HepG2 (cell line): ENCODE measurements around the gene RPS6KA2. TPM values are rescaled to one million over a fixed set of nuclear protein-coding genes. Genes with fewer than 3 reads are reported as not detected.

ENCODE experiments used
- ATF1 ChIP-seq: IDR thresholded peaks from 2 replicates; pipeline ENCODE4 v1.6.1; 2016; ENCODE audit warnings: mild to moderate bottlenecking, control low read depth
- CEBPG ChIP-seq: IDR thresholded peaks from 2 replicates; pipeline ENCODE4 v1.6.1; 2016
- GPN1 ChIP-seq: sonication (generic); formaldehyde crosslinking; IDR thresholded peaks from 2 replicates; pipeline ENCODE4 v1.5.1; 2020; ENCODE audit warnings: missing genetic modification reagents, borderline replicate concordance
- MAFK ChIP-seq, 2 experiments: IDR thresholded peaks in 1 of 2; conservative IDR thresholded peaks in 1 of 2; 2 replicates each; pipeline ENCODE4 v1.6.1; 2011; ENCODE audit warnings: improper control_type of control experiment in 2 of 2, low read length in 2 of 2
- TP53 ChIP-seq: sonication (generic); formaldehyde crosslinking; conservative IDR thresholded peaks from 2 replicates; pipeline ENCODE4 v1.4.0; 2020; ENCODE audit warnings: missing genetic modification reagents
- ZBTB3 ChIP-seq: sonication (generic); formaldehyde crosslinking; IDR thresholded peaks from 2 replicates; pipeline ENCODE4 v1.4.0; 2020; ENCODE audit warnings: low read depth, mild to moderate bottlenecking, moderate library complexity, missing genetic modification reagents, borderline replicate concordance
- ZNF253 ChIP-seq: sonication (generic); formaldehyde crosslinking; IDR thresholded peaks from 2 replicates; pipeline ENCODE4 v1.8.0; 2022; ENCODE audit warnings: mild to moderate bottlenecking, missing genetic modification reagents, borderline replicate concordance
- ZNF547 ChIP-seq: sonication (generic); formaldehyde crosslinking; IDR thresholded peaks from 2 replicates; pipeline ENCODE4 v1.5.1; 2020; ENCODE audit warnings: mild to moderate bottlenecking, missing genetic modification reagents
- ZNF674 ChIP-seq: sonication (generic); formaldehyde crosslinking; IDR thresholded peaks from 2 replicates; pipeline ENCODE4 v1.5.0; 2020; ENCODE audit warnings: low read depth, mild to moderate bottlenecking, missing genetic modification reagents
- ZNF776 ChIP-seq: sonication (generic); formaldehyde crosslinking; IDR thresholded peaks from 2 replicates; pipeline ENCODE4 v1.4.0; 2020; ENCODE audit warnings: mild to moderate bottlenecking, missing genetic modification reagents
- ZSCAN22 ChIP-seq: sonication (generic); formaldehyde crosslinking; IDR thresholded peaks from 2 replicates; pipeline ENCODE4 v1.4.0; 2020; ENCODE audit warnings: mild to moderate bottlenecking, missing genetic modification reagents
- ZSCAN25 ChIP-seq: sonication (generic); formaldehyde crosslinking; IDR thresholded peaks from 2 replicates; pipeline ENCODE4 v1.8.0; 2022; ENCODE audit warnings: mild to moderate bottlenecking, missing genetic modification reagents
- polyA plus RNA-seq, 8 experiments: library from polyadenylated mRNA; depleted of rRNA in 3 of 8; stranded (reverse) in 7 of 8; unstranded in 1 of 8; fragments of >200 nt; fragmentation: Illumina TruSeq in 4 of 8; extraction: Trizol in 4 of 8; gene quantifications; 2 replicates each; pipeline versions ENCODE4 v1.2.1 to v1.2.3, GENCODE V29; 2011 to 2016; ENCODE audit warnings: low read depth in 4 of 8, missing spikeins in 1 of 8, mixed read lengths in 1 of 8; ENCODE audit not compliant: insufficient read depth in 1 of 8
- total RNA-seq, 5 experiments: library from RNA; depleted of rRNA; stranded (reverse); fragments of >200 nt; fragmentation: Illumina TruSeq; extraction: Trizol; gene quantifications; 2 replicates each; pipeline ENCODE4 v1.2.3, GENCODE V29; 2016; ENCODE audit warnings: low read depth in 1 of 5
- TF ChIP-seq, protein P1 (sequence below): IDR thresholded peaks from 2 replicates; pipeline ENCODE4 v1.6.1; 2012; ENCODE audit warnings: low read depth, low read length, improper control_type of control experiment
- TF ChIP-seq, protein P2 (sequence below): sonication (generic); formaldehyde crosslinking; IDR thresholded peaks from 2 replicates; pipeline ENCODE4 v1.5.0; 2020; ENCODE audit warnings: mild to moderate bottlenecking, missing genetic modification reagents
- TF ChIP-seq, protein P3 (sequence below): sonication (generic); formaldehyde crosslinking; IDR thresholded peaks from 2 replicates; pipeline ENCODE4 v1.4.0; 2020; ENCODE audit warnings: low read depth, mild to moderate bottlenecking, missing genetic modification reagents
- TF ChIP-seq, protein P4 (sequence below): sonication (generic); formaldehyde crosslinking; IDR thresholded peaks from 2 replicates; pipeline ENCODE4 v1.4.0; 2020; ENCODE audit warnings: missing genetic modification reagents, mild to moderate bottlenecking, borderline replicate concordance
- TF ChIP-seq, protein P5 (sequence below): sonication (generic); formaldehyde crosslinking; IDR thresholded peaks from 2 replicates; pipeline ENCODE4 v1.8.1; 2023; ENCODE audit warnings: mild to moderate bottlenecking, missing genetic modification reagents

The RPS6KA2 gene
- total and polyA plus RNA-seq, 2 of the 13 experiments (the other 11 are each of a cell fraction or from before 2014, with no cell fraction given), result 0.22 to 0.38 TPM

DNA sequence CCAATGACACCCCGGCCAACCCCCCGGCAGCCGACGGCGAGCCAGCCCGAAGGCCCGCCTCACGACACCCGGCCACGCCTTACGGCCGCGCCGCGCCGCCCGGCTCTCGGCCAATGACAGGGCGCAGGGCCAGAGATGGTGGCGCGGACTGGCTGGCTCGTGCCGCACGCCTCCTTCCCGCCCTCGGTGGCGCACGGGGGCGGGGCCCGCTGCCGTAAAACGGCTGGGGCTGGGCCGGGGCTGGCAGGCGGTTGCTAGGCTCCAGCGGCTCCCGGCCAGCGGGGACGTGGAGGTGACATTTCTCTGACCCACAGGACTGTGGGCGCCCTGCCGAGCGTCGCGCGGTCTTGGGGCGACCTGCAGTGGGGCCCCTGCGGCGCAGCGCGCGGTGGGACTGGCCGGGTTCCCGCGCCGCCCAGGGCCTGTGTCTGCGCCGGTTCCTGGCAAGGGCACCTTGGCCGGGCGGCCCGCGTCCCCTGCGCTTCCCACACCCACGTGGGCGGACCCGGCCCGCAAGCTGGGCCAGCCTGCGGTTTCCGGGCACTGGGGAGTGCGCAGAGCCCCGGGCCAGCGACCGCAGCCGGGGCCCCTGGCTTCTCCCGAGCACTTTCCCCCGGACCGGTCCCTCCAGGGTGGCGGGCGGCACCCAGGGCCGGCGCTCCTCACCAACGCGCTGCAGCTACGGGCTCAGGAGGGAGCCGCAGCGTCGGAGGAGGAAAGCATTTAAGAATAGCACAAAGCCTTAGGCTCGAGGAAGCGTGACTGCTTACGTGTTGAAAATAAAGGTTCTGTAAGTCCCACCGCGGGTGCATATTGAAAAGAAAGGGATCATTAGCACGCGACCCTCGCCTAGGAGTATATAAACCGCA is 243.9 kb downstream of the RPS6KA2 start, which contains the start of gene MPC1 (continued):
- TF ChIP-seq, protein P1, sequence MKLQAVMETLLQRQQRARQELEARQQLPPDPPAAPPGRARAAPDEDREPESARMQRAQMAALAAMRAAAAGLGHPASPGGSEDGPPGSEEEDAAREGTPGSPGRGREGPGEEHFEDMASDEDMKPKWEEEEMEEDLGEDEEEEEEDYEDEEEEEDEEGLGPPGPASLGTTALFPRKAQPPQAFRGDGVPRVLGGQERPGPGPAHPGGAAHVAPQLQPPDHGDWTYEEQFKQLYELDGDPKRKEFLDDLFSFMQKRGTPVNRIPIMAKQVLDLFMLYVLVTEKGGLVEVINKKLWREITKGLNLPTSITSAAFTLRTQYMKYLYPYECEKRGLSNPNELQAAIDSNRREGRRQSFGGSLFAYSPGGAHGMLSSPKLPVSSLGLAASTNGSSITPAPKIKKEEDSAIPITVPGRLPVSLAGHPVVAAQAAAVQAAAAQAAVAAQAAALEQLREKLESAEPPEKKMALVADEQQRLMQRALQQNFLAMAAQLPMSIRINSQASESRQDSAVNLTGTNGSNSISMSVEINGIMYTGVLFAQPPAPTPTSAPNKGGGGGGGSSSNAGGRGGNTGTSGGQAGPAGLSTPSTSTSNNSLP, result no peak; the same call in 1 of the 2 replicates
- TF ChIP-seq, protein P2, sequence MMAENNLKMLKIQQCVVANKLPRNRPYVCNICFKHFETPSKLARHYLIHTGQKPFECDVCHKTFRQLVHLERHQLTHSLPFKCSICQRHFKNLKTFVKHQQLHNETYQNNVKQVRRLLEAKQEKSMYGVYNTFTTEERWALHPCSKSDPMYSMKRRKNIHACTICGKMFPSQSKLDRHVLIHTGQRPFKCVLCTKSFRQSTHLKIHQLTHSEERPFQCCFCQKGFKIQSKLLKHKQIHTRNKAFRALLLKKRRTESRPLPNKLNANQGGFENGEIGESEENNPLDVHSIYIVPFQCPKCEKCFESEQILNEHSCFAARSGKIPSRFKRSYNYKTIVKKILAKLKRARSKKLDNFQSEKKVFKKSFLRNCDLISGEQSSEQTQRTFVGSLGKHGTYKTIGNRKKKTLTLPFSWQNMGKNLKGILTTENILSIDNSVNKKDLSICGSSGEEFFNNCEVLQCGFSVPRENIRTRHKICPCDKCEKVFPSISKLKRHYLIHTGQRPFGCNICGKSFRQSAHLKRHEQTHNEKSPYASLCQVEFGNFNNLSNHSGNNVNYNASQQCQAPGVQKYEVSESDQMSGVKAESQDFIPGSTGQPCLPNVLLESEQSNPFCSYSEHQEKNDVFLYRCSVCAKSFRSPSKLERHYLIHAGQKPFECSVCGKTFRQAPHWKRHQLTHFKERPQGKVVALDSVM, result peak; percentile 50
- 0 out of 2 replicates have a peak, but pooled peaks have one; percentile 25 for TF ChIP-seq TP53 (CRISPR knock-in tag)
- TF ChIP-seq, protein P3, sequence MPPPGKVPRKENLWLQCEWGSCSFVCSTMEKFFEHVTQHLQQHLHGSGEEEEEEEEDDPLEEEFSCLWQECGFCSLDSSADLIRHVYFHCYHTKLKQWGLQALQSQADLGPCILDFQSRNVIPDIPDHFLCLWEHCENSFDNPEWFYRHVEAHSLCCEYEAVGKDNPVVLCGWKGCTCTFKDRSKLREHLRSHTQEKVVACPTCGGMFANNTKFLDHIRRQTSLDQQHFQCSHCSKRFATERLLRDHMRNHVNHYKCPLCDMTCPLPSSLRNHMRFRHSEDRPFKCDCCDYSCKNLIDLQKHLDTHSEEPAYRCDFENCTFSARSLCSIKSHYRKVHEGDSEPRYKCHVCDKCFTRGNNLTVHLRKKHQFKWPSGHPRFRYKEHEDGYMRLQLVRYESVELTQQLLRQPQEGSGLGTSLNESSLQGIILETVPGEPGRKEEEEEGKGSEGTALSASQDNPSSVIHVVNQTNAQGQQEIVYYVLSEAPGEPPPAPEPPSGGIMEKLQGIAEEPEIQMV, result no peak
- no peak for TF ChIP-seq GPN1 (CRISPR knock-in tag)
- TF ChIP-seq ZSCAN22 (CRISPR knock-in tag), result peak; percentile 82; the same call in 1 of the 2 replicates
- TF ChIP-seq CEBPG (CRISPR knock-in tag), result peak; percentile 36; the same call in 1 of the 2 replicates
- TF ChIP-seq ZSCAN25 (CRISPR knock-in tag), result peak; percentile 51; the same call in 1 of the 2 replicates
- TF ChIP-seq ATF1, result no peak
- 0 out of 2 replicates have a peak, but pooled peaks have one; percentile 19 for TF ChIP-seq ZBTB3 (CRISPR knock-in tag)
- TF ChIP-seq, protein P4, sequence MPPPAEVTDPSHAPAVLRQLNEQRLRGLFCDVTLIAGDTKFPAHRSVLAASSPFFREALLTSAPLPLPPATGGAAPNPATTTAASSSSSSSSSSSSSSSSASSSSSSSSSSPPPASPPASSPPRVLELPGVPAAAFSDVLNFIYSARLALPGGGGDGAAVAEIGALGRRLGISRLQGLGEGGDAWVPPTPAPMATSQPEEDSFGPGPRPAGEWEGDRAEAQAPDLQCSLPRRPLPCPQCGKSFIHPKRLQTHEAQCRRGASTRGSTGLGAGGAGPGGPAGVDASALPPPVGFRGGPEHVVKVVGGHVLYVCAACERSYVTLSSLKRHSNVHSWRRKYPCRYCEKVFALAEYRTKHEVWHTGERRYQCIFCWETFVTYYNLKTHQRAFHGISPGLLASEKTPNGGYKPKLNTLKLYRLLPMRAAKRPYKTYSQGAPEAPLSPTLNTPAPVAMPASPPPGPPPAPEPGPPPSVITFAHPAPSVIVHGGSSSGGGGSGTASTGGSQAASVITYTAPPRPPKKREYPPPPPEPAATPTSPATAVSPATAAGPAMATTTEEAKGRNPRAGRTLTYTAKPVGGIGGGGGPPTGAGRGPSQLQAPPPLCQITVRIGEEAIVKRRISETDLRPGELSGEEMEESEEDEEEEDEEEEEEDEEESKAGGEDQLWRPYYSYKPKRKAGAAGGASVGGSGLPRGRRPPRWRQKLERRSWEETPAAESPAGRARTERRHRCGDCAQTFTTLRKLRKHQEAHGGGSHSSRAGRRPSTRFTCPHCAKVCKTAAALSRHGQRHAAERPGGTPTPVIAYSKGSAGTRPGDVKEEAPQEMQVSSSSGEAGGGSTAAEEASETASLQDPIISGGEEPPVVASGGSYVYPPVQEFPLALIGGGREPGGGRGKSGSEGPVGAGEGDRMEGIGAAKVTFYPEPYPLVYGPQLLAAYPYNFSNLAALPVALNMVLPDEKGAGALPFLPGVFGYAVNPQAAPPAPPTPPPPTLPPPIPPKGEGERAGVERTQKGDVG (CRISPR knock-in tag), result no peak; the same call in 1 of the 2 replicates
- no peak for TF ChIP-seq MAFK (conservative IDR thresholded peaks at IDR 0.05 in 1 of 2, IDR thresholded peaks at IDR 0.05 in 1 of 2; ENCODE audit: low read length in 2 of 2)
- peak; percentile 64; the same call in 1 of the 2 replicates for TF ChIP-seq ZNF674 (CRISPR knock-in tag)
- TF ChIP-seq, protein P5, sequence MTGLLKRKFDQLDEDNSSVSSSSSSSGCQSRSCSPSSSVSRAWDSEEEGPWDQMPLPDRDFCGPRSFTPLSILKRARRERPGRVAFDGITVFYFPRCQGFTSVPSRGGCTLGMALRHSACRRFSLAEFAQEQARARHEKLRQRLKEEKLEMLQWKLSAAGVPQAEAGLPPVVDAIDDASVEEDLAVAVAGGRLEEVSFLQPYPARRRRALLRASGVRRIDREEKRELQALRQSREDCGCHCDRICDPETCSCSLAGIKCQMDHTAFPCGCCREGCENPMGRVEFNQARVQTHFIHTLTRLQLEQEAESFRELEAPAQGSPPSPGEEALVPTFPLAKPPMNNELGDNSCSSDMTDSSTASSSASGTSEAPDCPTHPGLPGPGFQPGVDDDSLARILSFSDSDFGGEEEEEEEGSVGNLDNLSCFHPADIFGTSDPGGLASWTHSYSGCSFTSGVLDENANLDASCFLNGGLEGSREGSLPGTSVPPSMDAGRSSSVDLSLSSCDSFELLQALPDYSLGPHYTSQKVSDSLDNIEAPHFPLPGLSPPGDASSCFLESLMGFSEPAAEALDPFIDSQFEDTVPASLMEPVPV (CRISPR knock-in tag), result peak; percentile 72; the same call in 1 of the 2 replicates
- TF ChIP-seq ZNF547 (CRISPR knock-in tag), result peak; percentile 94
- TF ChIP-seq ZNF253 (CRISPR knock-in tag), result peak; percentile 73; the same call in 1 of the 2 replicates
- TF ChIP-seq ZNF776 (CRISPR knock-in tag), result peak; percentile 79; the same call in 1 of the 2 replicates
